Stimulated activated CD8-positive, alpha-beta memory T cell treated with anti-CD3 and anti-CD28 coated beads, Interleukin-12 subunit alpha, Interleukin-12 subunit beta, amount 100 ng/mL, for 1 hour (primary cell): ENCODE results near the gene TMEM97.

Experiments
- DNase-seq: peaks from one replicate; pipeline ENCODE4 v3.0.0-alpha.2; 2020; ENCODE audit warnings: low read depth

Gene TMEM97

GRCh38 chr17:28317099-28317965 lies 1.7 kb upstream of the TMEM97 start:
- no peak for DNase-seq

DNA sequence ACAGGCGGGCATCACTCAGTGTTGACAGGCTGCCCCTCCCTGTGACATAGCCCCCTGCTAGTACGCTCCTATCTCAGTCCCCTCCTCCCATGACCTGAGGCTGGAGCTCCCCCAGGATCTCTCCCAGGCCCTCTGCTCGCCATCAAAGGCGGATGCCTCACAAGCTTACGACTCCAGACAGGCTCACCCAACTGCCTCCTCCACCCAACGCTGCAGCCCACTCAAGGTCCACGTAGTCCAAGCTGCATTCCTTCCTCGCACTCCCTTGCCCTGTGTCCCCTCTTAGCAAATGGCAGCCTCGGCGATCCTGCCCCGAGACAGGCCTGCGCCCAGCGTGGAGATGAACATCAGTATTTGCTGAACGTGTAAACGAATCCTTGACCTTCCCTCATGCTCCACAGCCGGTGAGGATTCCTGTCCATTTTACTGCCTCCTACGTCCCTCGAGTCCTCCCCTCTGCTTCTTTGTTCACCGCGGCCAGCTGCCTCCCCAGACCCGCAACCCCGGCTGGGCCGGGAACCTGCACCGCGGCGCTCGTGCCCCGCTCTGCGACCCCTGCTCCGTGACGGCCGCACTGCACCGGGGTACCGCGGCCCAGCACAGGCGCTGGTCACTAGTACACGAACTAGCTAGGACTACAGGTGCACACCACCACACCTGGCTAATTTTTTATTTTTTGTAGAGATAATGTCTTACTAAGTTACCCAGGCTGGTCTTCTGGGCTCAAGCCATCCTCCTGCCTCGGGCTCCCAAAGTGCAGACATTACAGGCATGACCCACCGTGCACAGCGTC lies 838 bp upstream of the TMEM97 start:
- no peak for DNase-seq

DNA sequence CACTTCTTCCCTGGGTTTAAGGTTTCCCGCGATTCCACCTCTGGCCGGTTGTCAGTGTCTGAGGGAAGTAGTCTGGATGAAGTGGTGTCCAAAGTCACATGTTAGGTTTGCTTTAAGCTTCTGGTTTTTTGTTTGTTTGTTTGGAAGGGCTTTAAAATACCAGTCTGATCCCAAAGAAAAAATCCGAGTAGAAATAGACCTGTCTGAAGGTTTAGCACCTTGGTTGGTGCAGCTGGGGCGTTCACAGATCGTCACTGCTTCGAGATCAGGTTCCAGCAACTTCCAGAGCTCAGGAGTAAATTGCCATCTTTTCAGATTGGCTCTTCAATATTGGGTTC lies 567 bp downstream of the TMEM97 start:
- no peak for DNase-seq

DNA sequence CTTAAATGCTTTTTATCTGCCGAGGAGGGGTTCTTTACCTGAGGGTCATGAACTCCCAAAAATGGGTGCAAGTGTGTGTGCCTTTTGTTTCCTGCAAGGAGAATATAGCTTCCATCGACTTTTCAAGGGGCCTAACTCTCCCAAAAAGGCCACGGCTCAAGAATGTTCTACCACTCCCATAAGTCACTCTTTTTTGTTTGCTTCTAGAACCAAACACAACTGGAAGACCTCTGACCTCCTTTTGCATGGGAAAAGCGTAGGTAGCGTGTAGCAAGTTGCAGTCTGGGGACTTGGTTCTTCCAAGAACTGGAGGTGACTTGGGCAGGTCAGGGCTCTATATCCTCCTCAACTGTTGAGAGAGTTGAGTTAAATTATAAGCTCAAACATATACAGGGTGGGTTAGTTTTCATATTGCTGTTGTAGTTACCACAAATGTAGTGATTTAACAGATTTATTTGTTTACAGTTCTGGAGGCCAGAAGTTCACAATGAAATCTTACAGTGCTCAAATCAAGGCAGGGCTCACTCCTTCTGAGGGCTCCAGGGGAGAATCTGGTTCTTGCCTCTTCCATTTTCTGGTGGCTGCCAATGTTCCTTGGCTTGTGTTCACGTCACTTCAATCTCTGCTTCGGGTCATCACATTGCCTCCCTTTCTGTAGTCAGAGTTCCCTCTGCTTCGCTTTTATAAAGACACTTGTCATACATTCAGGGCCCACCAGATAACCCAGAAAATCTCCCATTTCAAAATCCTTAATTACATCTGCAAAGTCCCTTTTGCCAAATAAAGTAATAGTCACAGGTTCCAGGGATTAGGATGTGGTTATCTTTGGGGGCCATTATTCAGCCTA lies 1.4 kb downstream of the TMEM97 start:
- no peak for DNase-seq

DNA sequence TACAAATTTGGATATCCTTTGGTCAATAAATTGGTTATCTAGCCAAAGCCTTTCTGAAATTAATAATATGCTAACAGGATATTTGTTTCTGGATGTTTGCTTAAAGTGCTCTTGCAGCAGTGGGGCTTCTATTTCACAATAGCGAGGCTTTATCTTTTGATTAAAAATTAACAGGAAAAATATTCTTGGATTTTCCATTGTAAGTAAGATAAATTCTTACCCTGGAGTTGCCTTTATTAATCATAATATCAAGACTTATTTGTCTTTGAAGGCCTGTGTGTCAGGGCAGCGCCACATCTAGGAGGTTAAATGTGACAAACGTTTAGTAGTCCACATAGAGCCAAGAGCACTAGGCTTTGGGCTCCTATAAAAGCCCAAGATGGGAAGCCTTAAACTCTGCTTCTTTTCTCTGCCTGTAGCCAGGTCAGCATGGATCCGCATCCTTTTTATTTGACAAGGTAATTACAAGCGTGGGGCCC lies 5.3 kb downstream of the TMEM97 start:
- DNase-seq = no peak

- DNase-seq = no peak
Observed at GRCh38 chr17:28324781-28325180, 5.8 kb downstream of the TMEM97 start.

DNA sequence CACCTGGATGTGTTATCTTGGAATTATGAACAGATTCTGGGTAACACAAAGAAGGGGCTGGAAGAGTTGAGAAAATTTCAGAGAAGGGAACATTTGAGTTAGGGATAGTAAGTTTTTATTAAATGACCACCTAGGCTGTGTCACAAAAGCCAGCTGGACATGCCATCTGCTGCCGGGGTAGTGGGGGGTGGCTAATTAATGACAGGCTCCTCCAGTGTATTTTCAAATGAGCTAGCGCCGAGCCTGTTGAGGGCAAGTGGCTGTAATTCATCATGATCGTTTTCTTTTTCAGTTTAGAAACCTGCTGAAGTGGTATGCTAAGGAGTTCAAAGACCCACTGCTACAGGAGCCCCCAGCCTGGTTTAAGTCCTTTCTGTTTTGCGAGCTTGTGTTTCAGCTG lies 6.2 kb downstream of the TMEM97 start:
- no peak for DNase-seq

- no peak for DNase-seq
Observed at GRCh38 chr17:28326114-28326513, 7.1 kb downstream of the TMEM97 start.

DNA sequence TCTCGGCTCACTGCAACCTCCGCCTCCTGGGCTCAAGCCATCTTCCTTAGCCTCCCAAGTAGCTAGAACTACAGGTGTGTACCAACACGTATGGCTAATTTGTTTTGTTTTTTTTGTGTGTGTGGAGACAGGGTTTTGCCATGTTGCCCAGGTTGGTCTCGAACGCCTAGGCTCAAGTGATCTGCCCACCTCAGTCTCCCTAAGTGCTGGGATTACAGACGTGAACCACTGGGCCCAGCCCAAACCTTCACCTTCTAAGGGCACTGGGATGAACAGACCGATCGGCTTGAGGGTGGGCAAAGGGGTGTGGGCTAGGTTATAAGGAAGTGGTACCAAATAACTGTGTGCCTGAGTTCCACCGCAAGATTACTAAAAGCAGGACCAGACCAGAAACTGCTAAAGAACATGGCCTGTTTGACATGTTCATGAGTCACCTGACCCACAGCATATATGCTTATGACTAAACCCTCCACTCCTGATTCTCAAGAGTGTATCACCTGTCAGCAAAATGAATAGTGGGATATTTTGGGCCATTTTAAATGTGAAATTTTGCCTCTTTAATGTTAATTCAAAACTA lies 8.1 kb downstream of the TMEM97 start:
- DNase-seq = no peak

DNA sequence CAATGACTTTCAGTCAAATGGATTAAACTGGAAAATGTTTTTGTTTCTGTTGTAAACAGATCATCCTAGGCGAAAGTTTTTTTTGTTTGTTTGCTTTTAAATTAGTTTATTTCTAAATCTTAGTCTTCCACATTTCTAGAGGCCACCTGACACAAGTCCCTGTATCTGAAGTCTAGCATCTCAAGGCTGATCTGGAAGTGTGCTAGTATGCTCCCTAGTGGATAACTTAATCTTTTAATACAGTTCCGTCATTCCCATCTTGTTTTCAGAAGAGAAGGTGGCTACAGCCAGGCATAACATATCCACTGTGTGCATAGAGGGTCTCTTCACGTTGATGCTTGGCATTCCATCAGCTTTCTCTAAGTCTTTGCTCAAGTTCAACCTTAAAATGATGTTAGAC lies 8.7 kb downstream of the TMEM97 start:
- no peak for DNase-seq

- no peak for DNase-seq
Observed at GRCh38 chr17:28328325-28328724, 9.3 kb downstream of the TMEM97 start.

GRCh38 chr17:28330671-28331070 lies 11.7 kb downstream of the TMEM97 start:
- DNase-seq = no peak

DNA sequence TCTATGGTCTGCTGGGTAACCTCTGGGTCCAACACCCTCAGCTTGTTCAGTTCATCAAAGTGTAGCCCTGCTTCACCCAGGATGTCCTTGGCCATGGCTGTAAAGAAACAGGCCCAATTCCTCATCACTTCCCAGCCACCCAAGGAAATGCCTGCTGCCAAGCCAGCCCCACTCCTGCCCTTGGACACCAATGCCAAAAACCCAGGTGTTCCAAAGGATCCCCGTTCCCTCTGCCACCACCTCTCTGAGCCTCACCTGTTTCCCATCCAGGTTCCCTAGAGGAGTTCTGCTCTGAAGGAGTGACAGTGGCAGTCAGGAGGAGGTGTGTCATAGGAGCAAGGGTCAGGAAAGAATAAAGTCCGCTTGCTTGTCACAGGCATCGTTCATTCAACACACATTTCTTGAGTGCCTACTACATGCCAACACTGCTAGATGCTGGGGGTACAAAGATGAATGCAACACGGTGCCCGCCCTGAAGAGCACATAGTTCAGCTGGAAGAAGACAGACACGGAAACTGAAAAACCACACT lies 13.0 kb downstream of the TMEM97 start:
- no peak for DNase-seq

- no peak for DNase-seq
Observed at GRCh38 chr17:28333083-28333746, 14.2 kb downstream of the TMEM97 start.

DNA sequence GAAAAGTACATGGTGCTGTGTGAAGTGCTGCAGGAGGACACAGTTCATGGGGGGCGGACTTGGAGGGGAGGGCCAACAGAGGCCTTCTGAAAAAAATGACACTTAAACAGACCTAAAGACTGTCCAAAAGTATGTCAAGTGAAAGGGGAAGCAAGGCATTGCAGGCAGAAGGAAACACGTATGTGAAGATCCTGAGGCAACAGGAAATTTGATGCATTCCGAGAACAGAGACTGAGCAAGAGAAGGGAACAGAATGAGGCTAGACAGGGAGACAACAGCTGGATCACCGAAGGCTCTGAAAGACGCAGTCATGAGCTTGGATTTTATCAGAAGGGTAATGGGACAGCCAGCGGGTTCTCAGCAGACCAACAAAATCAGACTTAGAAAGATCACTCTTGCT lies 15.2 kb downstream of the TMEM97 start:
- DNase-seq = no peak

- DNase-seq = no peak
Observed at GRCh38 chr17:28334666-28335200, 15.7 kb downstream of the TMEM97 start.

- peak; percentile 96 for DNase-seq
Observed at GRCh38 chr17:28335201-28335958, 16.4 kb downstream of the TMEM97 start, which contains the start of the genes IFT20 and TNFAIP1. IFT20 (minus strand) TSS chr17:28335472; CDS start chr17:28331985, 3,487 bp downstream. TNFAIP1 (plus strand) TSS chr17:28335761; CDS start chr17:28339522, 3,761 bp downstream.

- no peak for DNase-seq
Observed at GRCh38 chr17:28335959-28336871, 17.2 kb downstream of the TMEM97 start.
